Kidney capillary endothelial cell (primary cell): Measurements from ENCODE around the gene ATP2A3.

Experiments
- DNase-seq: peaks from one replicate; pipeline ENCODE4 v3.0.0-alpha.2; 2018; ENCODE audit warnings: low spot score

The ATP2A3 gene

GRCh38 chr17:3964203-3965117 is at the start of gene ATP2A3:
ATP2A3 (minus strand) TSS chr17:3964437; CDS start chr17:3964291, 146 bp downstream.
- no peak for DNase-seq

GRCh38 chr17:4010754-4011153 is 46.5 kb upstream of the ATP2A3 start:
- DNase-seq: no peak

- no peak for DNase-seq
Observed at GRCh38 chr17:4009186-4009785, 45.0 kb upstream of the ATP2A3 start.

GRCh38 chr17:4008441-4009185 is 44.4 kb upstream of the ATP2A3 start:
- no peak for DNase-seq

GRCh38 chr17:4008082-4008435 is 43.8 kb upstream of the ATP2A3 start:
- DNase-seq: no peak

- no peak for DNase-seq
Observed at GRCh38 chr17:4007346-4008081, 43.3 kb upstream of the ATP2A3 start.

GRCh38 chr17:4006745-4007211 is 42.5 kb upstream of the ATP2A3 start:
- no peak for DNase-seq

GRCh38 chr17:4006165-4006589 is 41.9 kb upstream of the ATP2A3 start:
- no peak for DNase-seq

GRCh38 chr17:4005296-4006164 is 41.3 kb upstream of the ATP2A3 start:
- DNase-seq: no peak

- peak; percentile 61 for DNase-seq
Observed at GRCh38 chr17:4004517-4005295, 40.5 kb upstream of the ATP2A3 start.

GRCh38 chr17:4003501-4004421 is 39.5 kb upstream of the ATP2A3 start:
- DNase-seq: no peak

- no peak for DNase-seq
Observed at GRCh38 chr17:4003131-4003500, 38.9 kb upstream of the ATP2A3 start.

GRCh38 chr17:4001048-4001590 is 36.9 kb upstream of the ATP2A3 start:
- no peak for DNase-seq

GRCh38 chr17:3998436-3998835 is 34.2 kb upstream of the ATP2A3 start:
- DNase-seq: no peak

- no peak for DNase-seq
Observed at GRCh38 chr17:3995067-3995466, 30.8 kb upstream of the ATP2A3 start.

GRCh38 chr17:3994221-3994576 is 30.0 kb upstream of the ATP2A3 start:
- no peak for DNase-seq

GRCh38 chr17:3993493-3994220 is 29.4 kb upstream of the ATP2A3 start:
- DNase-seq: no peak

- no peak for DNase-seq
Observed at GRCh38 chr17:3992370-3992769, 28.1 kb upstream of the ATP2A3 start.
